ENCODE measurements around the gene CNOT8. TPM values are rescaled to one million over a fixed set of nuclear protein-coding genes. Genes with fewer than 3 reads are reported as not detected.
"Not testable (repeated sequence)": the region's sequence is repeated elsewhere in the genome, so short reads cannot be mapped to it uniquely, and the experiment has no call there.

Gene CNOT8
- total RNA-seq, 1 donor from 2014 or later = 101 TPM

GRCh38 chr5:154819546-154819945 is 38.9 kb upstream of the CNOT8 start:
- DNase-seq (no peak), ATAC-seq (no peak)
- intact Hi-C loops (cut with DNase I) = no loop called here
- H3K9me3 ChIP-seq = no peaks in the 10 kb centered on the region
- no peak overlapping the region for H3K27ac ChIP-seq
- H3K27me3 ChIP-seq = no peaks in the 10 kb centered on the region
- H3K36me3 ChIP-seq = peaks cover 96% of the 10 kb centered on the region
- H3K4me3 ChIP-seq = no peak overlapping the region
- TF ChIP-seq CTCF (IDR thresholded peaks at IDR 0.05) = no peak
- no peaks in the 10 kb centered on the region for H3K4me1 ChIP-seq

DNA sequence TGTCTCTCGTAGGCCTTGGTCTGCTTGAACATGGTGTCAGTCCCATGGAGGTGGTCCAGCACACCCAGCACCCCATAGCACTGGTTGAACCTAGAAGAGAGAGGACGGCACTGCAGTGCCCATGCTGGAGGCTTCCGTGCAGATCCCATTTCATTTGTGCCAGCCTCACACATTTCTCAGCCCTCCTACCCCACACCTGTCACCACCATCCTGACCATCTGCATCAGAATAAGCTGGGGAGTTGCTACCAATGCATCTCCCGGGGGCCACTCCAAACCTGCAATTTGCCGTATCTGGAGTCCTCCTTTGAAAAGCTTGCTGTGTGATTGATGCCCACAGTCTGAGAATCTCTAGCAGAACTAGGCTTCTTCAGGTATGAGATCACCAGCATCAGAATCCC is 38.0 kb upstream of the CNOT8 start:
- intact Hi-C loops (cut with DNase I) = no loop called here
- Histone ChIP-seq H3K36me3 (peaks cover 95% of the 10 kb centered on the region), H3K9me3 (no peaks in the 10 kb centered on the region), H3K27ac (no peak overlapping the region), H3K27me3 (no peaks in the 10 kb centered on the region), H3K4me3 (no peak overlapping the region), H3K4me1 (no peaks in the 10 kb centered on the region)
- no peak for TF ChIP-seq CTCF (IDR thresholded peaks at IDR 0.05)
- ATAC-seq (peak; percentile 4), DNase-seq (no peak)

GRCh38 chr5:154822896-154823295 is 35.5 kb upstream of the CNOT8 start:
- peaks cover 70% of the 10 kb centered on the region for H3K36me3 ChIP-seq
- H3K4me1 ChIP-seq; intact Hi-C loops (cut with DNase I): not testable (repeated sequence)

DNA sequence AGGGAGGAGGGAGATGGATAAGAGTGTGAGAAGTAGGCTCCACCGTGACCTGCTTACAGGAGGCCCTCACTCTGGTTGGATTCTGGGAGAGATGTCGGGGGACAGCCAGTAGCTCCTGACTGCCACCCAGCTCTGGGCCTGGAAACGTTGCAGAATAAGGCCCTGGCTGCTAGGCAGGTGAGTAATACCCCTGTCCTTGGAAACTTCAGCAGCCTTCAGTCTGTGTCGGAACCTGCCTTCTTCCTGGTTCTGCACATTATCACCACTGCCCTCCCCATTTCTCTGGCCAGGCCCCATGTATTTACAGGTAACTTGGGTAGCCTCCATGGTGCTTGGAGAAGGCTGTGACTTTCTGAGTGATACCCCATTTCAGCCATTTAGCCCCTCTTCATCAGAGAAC is 34.8 kb upstream of the CNOT8 start:
- DNase-seq (no peak), ATAC-seq (no peak)
- no peak for TF ChIP-seq CTCF (IDR thresholded peaks at IDR 0.05)
- no peaks in the 10 kb centered on the region for H3K4me1 ChIP-seq
- intact Hi-C loops (cut with DNase I) = no loop called here
- no peak overlapping the region for H3K4me3 ChIP-seq
- no peak overlapping the region for H3K27ac ChIP-seq
- H3K27me3 ChIP-seq = no peaks in the 10 kb centered on the region
- H3K36me3 ChIP-seq = peaks cover 65% of the 10 kb centered on the region
- no peaks in the 10 kb centered on the region for H3K9me3 ChIP-seq

More at GRCh38 chr5:154822896-154823295, 35.5 kb upstream of the CNOT8 start:
- H3K27ac ChIP-seq, DNase-seq, ATAC-seq, H3K4me3 ChIP-seq, H3K27me3 ChIP-seq, H3K9me3 ChIP-seq: not testable (repeated sequence)

DNA sequence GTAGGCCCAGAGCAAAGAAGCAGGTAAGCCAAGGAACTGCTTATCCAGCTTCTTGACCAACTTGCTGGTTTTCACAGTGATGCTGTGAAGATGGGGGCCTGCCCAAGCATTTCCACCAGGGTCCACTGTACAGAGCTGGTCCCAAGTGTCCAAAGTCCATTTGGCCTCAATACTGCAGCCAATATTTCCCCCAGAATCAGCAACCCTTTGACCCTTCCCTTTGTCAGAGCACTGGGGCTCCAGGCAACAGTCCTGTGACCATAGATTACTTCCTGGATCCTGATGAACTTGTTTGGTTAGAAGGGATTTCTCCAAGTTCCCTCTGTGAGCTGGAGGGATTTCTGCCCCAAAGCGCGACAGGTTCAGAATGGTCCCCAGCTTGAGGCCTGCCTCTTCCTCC is 34.4 kb upstream of the CNOT8 start:
- no peak overlapping the region for H3K27ac ChIP-seq

GRCh38 chr5:154829181-154829588 is 29.2 kb upstream of the CNOT8 start:
- Histone ChIP-seq H3K9me3 (no peaks in the 10 kb centered on the region), H3K4me1 (peaks cover 8% of the 10 kb centered on the region), H3K4me3 (no peak overlapping the region), H3K36me3 (peaks cover 36% of the 10 kb centered on the region), H3K27me3 (no peaks in the 10 kb centered on the region), H3K27ac (peak overlapping the region; percentile 37)
- ATAC-seq (peak; percentile 79), DNase-seq (no peak)
- intact Hi-C loops (cut with DNase I) = no loop called here
- TF ChIP-seq CTCF (IDR thresholded peaks at IDR 0.05) = no peak

More for the DNA sequence above, 34.4 kb upstream of the CNOT8 start:
- no peak for TF ChIP-seq CTCF (IDR thresholded peaks at IDR 0.05)
- ATAC-seq (no peak), DNase-seq (no peak)
- H3K9me3 ChIP-seq = no peaks in the 10 kb centered on the region
- H3K36me3 ChIP-seq = peaks cover 61% of the 10 kb centered on the region
- no peaks in the 10 kb centered on the region for H3K27me3 ChIP-seq
- intact Hi-C loops (cut with DNase I) = no loop called here
- H3K4me1 ChIP-seq = no peaks in the 10 kb centered on the region
- no peak overlapping the region for H3K4me3 ChIP-seq
